ENCODE measurements around the gene SGK2. TPM values are rescaled to one million over a fixed set of nuclear protein-coding genes. Genes with fewer than 3 reads are reported as not detected.

The SGK2 gene
- polyA plus RNA-seq, 2 donors, result 0.26 to 0.73 TPM

DNA sequence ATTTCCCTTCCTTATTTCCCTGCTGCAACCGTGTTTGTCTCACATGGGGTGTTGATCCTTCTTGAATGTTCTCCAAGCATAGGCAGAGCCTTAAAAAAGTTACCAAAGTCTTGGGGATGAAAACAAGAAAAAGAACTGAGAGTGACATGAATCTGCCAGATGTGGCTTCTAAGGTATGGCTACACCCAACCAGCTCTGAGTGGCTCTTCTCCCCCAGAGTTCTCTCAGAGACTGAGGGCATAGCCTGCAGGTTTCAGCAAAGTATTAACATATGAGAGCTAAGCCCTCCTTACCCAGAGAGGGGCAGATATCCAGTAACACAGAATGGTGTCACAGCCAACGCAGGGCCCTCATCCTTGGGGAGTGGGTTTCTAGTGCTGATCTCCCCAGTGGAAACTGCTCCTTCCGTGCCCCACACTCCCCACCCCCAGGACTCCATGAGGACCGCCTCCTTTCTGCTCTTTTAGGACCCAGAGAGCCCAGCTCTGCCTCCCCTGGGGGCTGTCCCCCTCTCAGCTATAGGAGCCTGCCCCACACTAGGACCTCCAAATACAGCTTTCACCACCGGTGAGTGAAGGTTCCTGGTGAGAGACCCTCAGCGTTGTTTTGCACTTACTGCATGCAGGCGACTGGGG is 23.3 kb upstream of the SGK2 start:
- Histone ChIP-seq H3K4me3 (ENCODE audit: low read depth in 1 of 2, low read length in 2 of 2) (no peak overlapping the region), H3K4me1 (ENCODE audit: control insufficient read depth in 2 of 2, insufficient read depth in 2 of 2, low read length in 1 of 2) (peaks cover 0 to 2% of the 10 kb centered on the region in 2 donors), H3K27ac (ENCODE audit: low read depth in 2 of 2, low read length in 1 of 2) (no peak overlapping the region), H3K36me3 (ENCODE audit: control insufficient read depth in 2 of 2, insufficient read depth in 2 of 2, low read length in 1 of 2) (peaks cover 3 to 18% of the 10 kb centered on the region in 2 donors), H3K27me3 (ENCODE audit: control insufficient read depth in 1 of 2, insufficient read depth in 2 of 2, low read length in 2 of 2) (no peaks in the 10 kb centered on the region), H3K9me3 (ENCODE audit: control insufficient read depth in 2 of 2, insufficient read depth in 1 of 2, low read depth in 1 of 2, low read length in 1 of 2) (no peaks in the 10 kb centered on the region)
- WGBS, 2 donors, result 83 to 86% methylated on average over 7 of the region's 7 CpGs

- Histone ChIP-seq H3K27me3 (ENCODE audit: control insufficient read depth in 1 of 2, insufficient read depth in 2 of 2, low read length in 2 of 2) (no peaks in the 10 kb centered on the region), H3K27ac (ENCODE audit: low read depth in 2 of 2, low read length in 1 of 2) (no peak overlapping the region), H3K4me3 (ENCODE audit: low read depth in 1 of 2, low read length in 2 of 2) (no peak overlapping the region), H3K36me3 (ENCODE audit: control insufficient read depth in 2 of 2, insufficient read depth in 2 of 2, low read length in 1 of 2) (peaks cover 3 to 18% of the 10 kb centered on the region in 2 donors), H3K9me3 (ENCODE audit: control insufficient read depth in 2 of 2, insufficient read depth in 1 of 2, low read depth in 1 of 2, low read length in 1 of 2) (no peaks in the 10 kb centered on the region), H3K4me1 (ENCODE audit: control insufficient read depth in 2 of 2, insufficient read depth in 2 of 2, low read length in 1 of 2) (peaks cover 0 to 2% of the 10 kb centered on the region in 2 donors)
- 91 to 92% methylated on average over 19 of the region's 19 CpGs for WGBS, 2 donors
Measured at GRCh38 chr20:43536041-43536816, 22.6 kb upstream of the SGK2 start.

- no peaks in the 10 kb centered on the region for H3K27me3 ChIP-seq (ENCODE audit: control insufficient read depth in 1 of 2, insufficient read depth in 2 of 2, low read length in 2 of 2)
- H3K9me3 ChIP-seq (ENCODE audit: control insufficient read depth in 2 of 2, insufficient read depth in 1 of 2, low read depth in 1 of 2, low read length in 1 of 2), result no peaks in the 10 kb centered on the region
- peaks cover 0 to 2% of the 10 kb centered on the region in 2 donors for H3K4me1 ChIP-seq (ENCODE audit: control insufficient read depth in 2 of 2, insufficient read depth in 2 of 2, low read length in 1 of 2)
- H3K36me3 ChIP-seq (ENCODE audit: control insufficient read depth in 2 of 2, insufficient read depth in 2 of 2, low read length in 1 of 2), result peaks cover 3 to 18% of the 10 kb centered on the region in 2 donors
- no peak overlapping the region for H3K27ac ChIP-seq (ENCODE audit: low read depth in 2 of 2, low read length in 1 of 2)
- no peak overlapping the region for H3K4me3 ChIP-seq (ENCODE audit: low read depth in 1 of 2, low read length in 2 of 2)
- WGBS, 2 donors, result 55% methylated on average over 2 of the region's 2 CpGs
Measured at GRCh38 chr20:43536817-43537440, 21.9 kb upstream of the SGK2 start.

- Histone ChIP-seq H3K27ac (ENCODE audit: low read depth in 2 of 2, low read length in 1 of 2) (no peak overlapping the region), H3K4me3 (ENCODE audit: low read depth in 1 of 2, low read length in 2 of 2) (no peak overlapping the region), H3K4me1 (ENCODE audit: control insufficient read depth in 2 of 2, insufficient read depth in 2 of 2, low read length in 1 of 2) (peaks cover 0 to 2% of the 10 kb centered on the region in 2 donors), H3K9me3 (ENCODE audit: control insufficient read depth in 2 of 2, insufficient read depth in 1 of 2, low read depth in 1 of 2, low read length in 1 of 2) (no peaks in the 10 kb centered on the region), H3K27me3 (ENCODE audit: control insufficient read depth in 1 of 2, insufficient read depth in 2 of 2, low read length in 2 of 2) (no peaks in the 10 kb centered on the region), H3K36me3 (ENCODE audit: control insufficient read depth in 2 of 2, insufficient read depth in 2 of 2, low read length in 1 of 2) (peaks cover 3 to 18% of the 10 kb centered on the region in 2 donors)
- WGBS, 2 donors, result 38 to 51% methylated on average over 4 of the region's 4 CpGs
Measured at GRCh38 chr20:43537921-43538877, 20.6 kb upstream of the SGK2 start.

GRCh38 chr20:43538878-43539700 is 19.7 kb upstream of the SGK2 start:
- Histone ChIP-seq H3K9me3 (ENCODE audit: control insufficient read depth in 2 of 2, insufficient read depth in 1 of 2, low read depth in 1 of 2, low read length in 1 of 2) (no peaks in the 10 kb centered on the region), H3K27me3 (ENCODE audit: control insufficient read depth in 1 of 2, insufficient read depth in 2 of 2, low read length in 2 of 2) (no peaks in the 10 kb centered on the region), H3K36me3 (ENCODE audit: control insufficient read depth in 2 of 2, insufficient read depth in 2 of 2, low read length in 1 of 2) (peaks cover 6 to 16% of the 10 kb centered on the region in 2 donors), H3K27ac (ENCODE audit: low read depth in 2 of 2, low read length in 1 of 2) (no peak overlapping the region), H3K4me1 (ENCODE audit: control insufficient read depth in 2 of 2, insufficient read depth in 2 of 2, low read length in 1 of 2) (peaks cover 0 to 2% of the 10 kb centered on the region in 2 donors), H3K4me3 (ENCODE audit: low read depth in 1 of 2, low read length in 2 of 2) (no peak overlapping the region)
- WGBS, 2 donors, result 67 to 76% methylated on average over 6 of the region's 6 CpGs

DNA sequence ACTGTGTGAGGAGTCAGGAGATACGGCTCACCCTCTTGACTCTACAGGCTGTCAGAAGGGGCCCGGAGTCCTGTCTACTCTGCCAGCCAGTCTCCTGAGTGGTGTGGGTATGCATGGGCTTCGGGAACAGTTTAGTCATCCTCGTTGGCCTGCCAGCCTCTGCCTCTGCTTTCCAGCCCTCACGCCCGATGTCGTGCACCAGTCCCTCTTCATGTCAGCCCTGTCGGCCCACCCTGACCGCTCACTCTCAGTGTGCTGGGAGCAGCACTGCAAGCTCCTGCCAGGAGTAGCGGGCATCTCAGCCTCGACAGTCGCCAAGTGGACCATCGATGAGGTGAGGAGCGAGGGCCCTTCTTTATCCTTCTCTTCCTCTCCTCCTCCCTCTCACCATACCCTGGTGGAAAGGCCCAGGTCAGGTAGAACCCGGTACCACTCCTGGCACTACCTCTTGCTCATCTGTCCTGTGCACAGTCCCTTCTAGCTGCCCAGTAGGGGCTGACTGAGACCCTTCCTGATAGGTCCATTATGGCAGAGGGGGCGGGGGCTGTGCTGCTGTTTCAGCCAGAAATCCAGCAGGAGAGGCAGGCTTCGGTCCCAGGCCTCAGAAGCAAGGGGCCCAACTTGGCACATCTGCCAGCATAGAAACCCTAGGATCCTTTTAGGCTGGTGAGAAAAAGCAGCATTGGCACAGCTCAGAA is 18.7 kb upstream of the SGK2 start:
- Histone ChIP-seq H3K4me3 (ENCODE audit: low read depth in 1 of 2, low read length in 2 of 2) (no peak overlapping the region), H3K4me1 (ENCODE audit: control insufficient read depth in 2 of 2, insufficient read depth in 2 of 2, low read length in 1 of 2) (peaks cover 0 to 2% of the 10 kb centered on the region in 2 donors), H3K27ac (ENCODE audit: low read depth in 2 of 2, low read length in 1 of 2) (no peak overlapping the region), H3K36me3 (ENCODE audit: control insufficient read depth in 2 of 2, insufficient read depth in 2 of 2, low read length in 1 of 2) (peaks cover 6 to 10% of the 10 kb centered on the region in 2 donors), H3K27me3 (ENCODE audit: control insufficient read depth in 1 of 2, insufficient read depth in 2 of 2, low read length in 2 of 2) (no peaks in the 10 kb centered on the region), H3K9me3 (ENCODE audit: control insufficient read depth in 2 of 2, insufficient read depth in 1 of 2, low read depth in 1 of 2, low read length in 1 of 2) (no peaks in the 10 kb centered on the region)
- 88 to 92% methylated on average over 17 of the region's 17 CpGs for WGBS, 2 donors

DNA sequence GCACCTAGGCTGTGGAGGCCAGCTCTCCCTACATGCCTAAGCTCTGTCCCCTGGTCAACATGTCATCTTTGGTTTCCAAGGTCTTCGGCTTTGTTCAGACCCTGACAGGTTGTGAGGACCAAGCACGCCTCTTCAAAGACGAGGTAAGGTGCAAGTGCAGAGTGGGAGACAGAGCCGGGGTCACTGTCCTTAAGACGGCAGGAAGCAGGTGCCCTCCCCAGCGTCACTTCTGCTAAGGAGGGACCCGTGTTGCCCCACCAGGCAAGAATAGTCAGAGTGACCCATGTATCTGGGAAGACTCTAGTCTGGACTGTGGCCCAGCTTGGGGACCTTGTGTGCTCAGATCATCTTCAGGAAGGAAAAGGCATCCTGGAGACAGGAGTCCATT is 18.2 kb upstream of the SGK2 start:
- peaks cover 6 to 7% of the 10 kb centered on the region in 2 donors for H3K36me3 ChIP-seq (ENCODE audit: control insufficient read depth in 2 of 2, insufficient read depth in 2 of 2, low read length in 1 of 2)
- no peak overlapping the region for H3K27ac ChIP-seq (ENCODE audit: low read depth in 2 of 2, low read length in 1 of 2)
- WGBS, 2 donors, result 91 to 93% methylated on average over 7 of the region's 7 CpGs

DNA sequence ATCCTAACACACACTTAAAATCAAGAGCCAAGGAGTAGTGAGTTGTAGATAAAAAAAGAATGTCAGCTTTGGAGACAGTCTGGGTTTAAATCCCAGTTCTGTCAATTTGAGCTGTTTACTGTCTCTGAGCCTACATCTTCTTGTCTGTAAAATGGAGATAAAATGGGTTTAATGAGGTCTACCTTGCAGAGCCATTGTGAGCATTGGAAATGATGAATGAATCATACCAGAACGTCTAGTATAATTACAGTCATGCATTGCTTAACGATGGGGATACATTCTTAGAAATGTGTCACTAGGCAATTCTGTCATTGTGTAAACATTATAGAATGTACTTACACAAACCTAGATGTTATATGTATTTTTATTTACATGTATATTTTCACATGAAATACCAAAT is 17.6 kb upstream of the SGK2 start:
- Histone ChIP-seq H3K27me3 (ENCODE audit: control insufficient read depth in 1 of 2, insufficient read depth in 2 of 2, low read length in 2 of 2) (no peaks in the 10 kb centered on the region), H3K27ac (ENCODE audit: low read depth in 2 of 2, low read length in 1 of 2) (no peak overlapping the region), H3K4me3 (ENCODE audit: low read depth in 1 of 2, low read length in 2 of 2) (no peak overlapping the region), H3K36me3 (ENCODE audit: control insufficient read depth in 2 of 2, insufficient read depth in 2 of 2, low read length in 1 of 2) (peaks cover 5 to 6% of the 10 kb centered on the region in 2 donors), H3K9me3 (ENCODE audit: control insufficient read depth in 2 of 2, insufficient read depth in 1 of 2, low read depth in 1 of 2, low read length in 1 of 2) (no peaks in the 10 kb centered on the region), H3K4me1 (ENCODE audit: control insufficient read depth in 2 of 2, insufficient read depth in 2 of 2, low read length in 1 of 2) (peaks cover 0 to 2% of the 10 kb centered on the region in 2 donors)
- WGBS, 2 donors, result 32 to 45% methylated on average over 2 of the region's 2 CpGs

More for the DNA sequence above, 18.2 kb upstream of the SGK2 start:
- Histone ChIP-seq H3K4me1 (ENCODE audit: control insufficient read depth in 2 of 2, insufficient read depth in 2 of 2, low read length in 1 of 2) (peaks cover 0 to 2% of the 10 kb centered on the region in 2 donors), H3K4me3 (ENCODE audit: low read depth in 1 of 2, low read length in 2 of 2) (no peak overlapping the region), H3K9me3 (ENCODE audit: control insufficient read depth in 2 of 2, insufficient read depth in 1 of 2, low read depth in 1 of 2, low read length in 1 of 2) (no peaks in the 10 kb centered on the region), H3K27me3 (ENCODE audit: control insufficient read depth in 1 of 2, insufficient read depth in 2 of 2, low read length in 2 of 2) (no peaks in the 10 kb centered on the region)

All from esophagus (tissue), 2 donors.